H1 (cell line): Measurements from ENCODE around the gene CFHR4. TPM values are rescaled to one million over a fixed set of nuclear protein-coding genes. Genes with fewer than 3 reads are reported as not detected.

ENCODE experiments used
- CTCF ChIA-PET: fragments of 300-600 bp; sonication (Branson Sonifier 250); formaldehyde crosslinking; loops from one replicate; lab custom pipeline; 2021; ENCODE audit not compliant: partially characterized antibody; lab: Charles Lee
- POLR2A ChIA-PET: fragments of 300-600 bp; sonication (Branson Sonifier 250); formaldehyde crosslinking; loops from one replicate; lab custom pipeline; 2021; ENCODE audit warnings: inconsistent platforms; ENCODE audit not compliant: partially characterized antibody; lab: Charles Lee
- DNase-seq, 2 experiments: peaks; one replicate each; pipeline versions ENCODE4 v3.0.0 to v3.0.0-alpha.2; 2010 to 2022; ENCODE audit warnings: low spot score in 2 of 2, low read depth in 1 of 2, mixed read lengths in 1 of 2
- FAIRE-seq: peaks from 2 replicates; lab custom pipeline; 2011; peaks lifted over from hg19 to GRCh38; lab: Jason Lieb, UNC
- H2AFZ ChIP-seq: 2 replicates; pipeline ENCODE4 v1.8.1; 2012; ENCODE audit warnings: low read length, inconsistent platforms
- H2AK5ac ChIP-seq: 2 replicates; pipeline ENCODE4 v1.6.1; 2013; ENCODE audit warnings: low read depth, low read length
- H2BK120ac ChIP-seq: replicated peaks from 2 replicates; pipeline ENCODE3; 2013; ENCODE audit warnings: low read depth, low read length, inconsistent platforms
- H2BK12ac ChIP-seq: 2 replicates; pipeline ENCODE4 v1.6.1; 2013; ENCODE audit warnings: low read depth, low read length
- H2BK15ac ChIP-seq: 2 replicates; pipeline ENCODE4 v1.6.1; 2013; ENCODE audit warnings: low read length
- H2BK20ac ChIP-seq: 2 replicates; pipeline ENCODE4 v1.6.1; 2013; ENCODE audit warnings: low read length
- H2BK5ac ChIP-seq: 2 replicates; pipeline ENCODE4 v1.6.1; 2013; ENCODE audit warnings: low read depth, low read length
- H3K14ac ChIP-seq: 2 replicates; pipeline ENCODE4 v1.6.1; 2013; ENCODE audit warnings: inconsistent platforms; ENCODE audit not compliant: insufficient read length
- H3K18ac ChIP-seq: 2 replicates; pipeline ENCODE4 v1.6.1; 2013; ENCODE audit warnings: low read length; ENCODE audit errors: extremely low read depth
- H3K23ac ChIP-seq: 2 replicates; pipeline ENCODE4 v1.6.1; 2013; ENCODE audit warnings: inconsistent platforms; ENCODE audit not compliant: insufficient read length
- H3K23me2 ChIP-seq: 2 replicates; pipeline ENCODE4 v1.6.1; 2013; ENCODE audit warnings: low read depth, low read length
- H3K27ac ChIP-seq: 2 replicates; pipeline ENCODE4 v1.6.1; 2011; ENCODE audit warnings: low read depth, low read length, inconsistent platforms
- H3K27me3 ChIP-seq, 4 experiments: replicated peaks in 1 of 4; 1 replicate in 1 of 4; 2 replicates in 3 of 4; pipeline versions ENCODE4 v1.6.1 to v1.8.1; 2011 to 2013; ENCODE audit warnings: low read length in 3 of 4, mild to moderate bottlenecking in 3 of 4, inconsistent platforms in 2 of 4, mixed read lengths in 2 of 4, moderate library complexity in 1 of 4; ENCODE audit not compliant: control insufficient read depth in 3 of 4, insufficient read depth in 3 of 4; ENCODE audit errors: extremely low read depth in 1 of 4
- H3K36me3 ChIP-seq, 4 experiments: 2 replicates each; pipeline versions ENCODE4 v1.6.1 to v1.8.1; 2011 to 2013; ENCODE audit warnings: mild to moderate bottlenecking in 4 of 4, low read length in 3 of 4, moderate library complexity in 2 of 4, control low read depth in 1 of 4, inconsistent platforms in 1 of 4; ENCODE audit not compliant: insufficient read depth in 4 of 4, control insufficient read depth in 2 of 4
- H3K4ac ChIP-seq: replicated peaks from 2 replicates; pipeline ENCODE3; 2013; ENCODE audit warnings: low read length, low read depth, mixed read lengths, inconsistent platforms; ENCODE audit not compliant: insufficient read length
- H3K4me1 ChIP-seq, 4 experiments: replicated peaks in 1 of 4; 1 replicate in 1 of 4; 2 replicates in 3 of 4; pipeline versions ENCODE4 v1.6.1 to v1.8.1; 2011 to 2013; ENCODE audit warnings: low read length in 3 of 4, inconsistent platforms in 2 of 4, mixed read lengths in 1 of 4; ENCODE audit not compliant: insufficient read depth in 4 of 4, control insufficient read depth in 3 of 4
- H3K4me2 ChIP-seq, 2 experiments: 2 replicates each; pipeline versions ENCODE4 v1.6.1 to v1.8.1; 2011 to 2013; ENCODE audit warnings: low read depth in 2 of 2, low read length in 2 of 2, control low read depth in 1 of 2, inconsistent platforms in 1 of 2, mild to moderate bottlenecking in 1 of 2; ENCODE audit not compliant: insufficient read depth in 1 of 2
- H3K4me3 ChIP-seq, 4 experiments: fragments of 200-600, 300-600 bp in 1 of 4; sonication (generic), shearing (Covaris generic), sonication (Bioruptor Twin) in 1 of 4; 2 replicates each; pipeline versions ENCODE4 v1.5.1 to v1.8.1; 2011 to 2016; ENCODE audit warnings: low read length in 4 of 4, low read depth in 3 of 4, control low read depth in 2 of 4, inconsistent platforms in 2 of 4, mild to moderate bottlenecking in 2 of 4, mixed read lengths in 1 of 4, moderate library complexity in 1 of 4; ENCODE audit not compliant: insufficient read depth in 2 of 4; ENCODE audit errors: extremely low read depth in 1 of 4
- H3K56ac ChIP-seq: replicated peaks from 2 replicates; pipeline ENCODE3; 2013; ENCODE audit warnings: low read depth, mild to moderate bottlenecking, mixed read lengths, low read length, inconsistent platforms; ENCODE audit not compliant: insufficient read length
- H3K79me1 ChIP-seq: 2 replicates; pipeline ENCODE4 v1.6.1; 2013; ENCODE audit warnings: low read depth, low read length, control low read depth
- H3K79me2 ChIP-seq, 2 experiments: 2 replicates each; pipeline versions ENCODE4 v1.6.1 to v1.8.1; 2012 to 2013; ENCODE audit warnings: low read length in 2 of 2, mild to moderate bottlenecking in 2 of 2, inconsistent platforms in 1 of 2; ENCODE audit not compliant: insufficient read depth in 2 of 2, control insufficient read depth in 1 of 2
- H3K9ac ChIP-seq, 4 experiments: replicated peaks in 1 of 4; 1 replicate in 1 of 4; 2 replicates in 3 of 4; pipeline versions ENCODE4 v1.6.1 to v1.8.1; 2011 to 2013; ENCODE audit warnings: low read depth in 3 of 4, low read length in 3 of 4, control low read depth in 2 of 4, mild to moderate bottlenecking in 2 of 4, moderate library complexity in 2 of 4, inconsistent platforms in 1 of 4; ENCODE audit errors: extremely low read depth in 1 of 4
- H3K9me3 ChIP-seq, 2 experiments: 2 replicates each; pipeline versions ENCODE4 v1.6.1 to v1.8.1; 2012 to 2013; ENCODE audit warnings: mild to moderate bottlenecking in 2 of 2, moderate library complexity in 2 of 2, control low read depth in 1 of 2, inconsistent platforms in 1 of 2, low read depth in 1 of 2, low read length in 1 of 2, mixed read lengths in 1 of 2; ENCODE audit not compliant: insufficient read depth in 2 of 2
- H4K20me1 ChIP-seq, 2 experiments: replicated peaks in 1 of 2; 2 replicates each; pipeline versions ENCODE3 to v1.8.1; 2011 to 2013; ENCODE audit warnings: inconsistent platforms in 2 of 2, low read length in 2 of 2, mild to moderate bottlenecking in 1 of 2; ENCODE audit not compliant: insufficient read depth in 2 of 2, control insufficient read depth in 1 of 2
- H4K5ac ChIP-seq: 2 replicates; pipeline ENCODE4 v1.6.1; 2013; ENCODE audit warnings: low read length, low read depth, mixed read lengths, inconsistent platforms; ENCODE audit not compliant: insufficient read length
- H4K8ac ChIP-seq: 2 replicates; pipeline ENCODE4 v1.8.0; 2013; ENCODE audit warnings: mild to moderate bottlenecking, moderate library complexity, low read length, inconsistent platforms; ENCODE audit not compliant: insufficient read depth; ENCODE audit errors: extremely low read depth
- H4K91ac ChIP-seq: replicated peaks from 2 replicates; pipeline ENCODE3; 2013; ENCODE audit warnings: low read length, mixed read lengths, inconsistent platforms; ENCODE audit not compliant: insufficient read length
- ASH2L ChIP-seq: fragments of 200-600, 300-600 bp; sonication (generic); IDR thresholded peaks from one replicate; pipeline ENCODE4 v1.7.1; 2017; ENCODE audit warnings: low read length
- PHF8 ChIP-seq: fragments of 200-600 bp; sonication (generic); conservative IDR thresholded peaks from 2 replicates; pipeline ENCODE4 v1.7.1; 2012; ENCODE audit warnings: low read depth, mild to moderate bottlenecking, inconsistent platforms, low read length, moderate library complexity
- WGBS, 2 experiments: shearing (Covaris generic) in 1 of 2; methylation state at CpG; one replicate each; pipeline versions ENCODE4 v1.1.6 to v1.1.7; 2013 to 2015; ENCODE audit warnings: low lambda C conversion rate in 2 of 2, mixed read lengths in 2 of 2, inconsistent platforms in 1 of 2, low coverage in 1 of 2, missing lambda C conversion rate in 1 of 2; ENCODE audit not compliant: insufficient replicate concordance in 2 of 2, insufficient coverage in 1 of 2, insufficient read length in 1 of 2; ENCODE audit errors: extremely low coverage in 1 of 2, missing lambda C conversion rate in 1 of 2; 5-methylcytosine and 5-hydroxymethylcytosine counted together
- polyA plus RNA-seq, 7 experiments: library from polyadenylated mRNA; depleted of rRNA in 3 of 7; stranded (reverse) in 5 of 7; unstranded in 2 of 7; fragments of >200 nt in 5 of 7; fragments of 200-250 nt in 2 of 7; gene quantifications; 1 replicate in 5 of 7; 2 replicates in 1 of 7; 4 replicates in 1 of 7; pipeline versions ENCODE4 v1.2.1 to v1.2.3, GENCODE V29; 2011 to 2013; ENCODE audit warnings: missing spikeins in 2 of 7, mixed read lengths in 2 of 7
- total RNA-seq: library from RNA; stranded (reverse); fragmentation: NEBNext Ultra II Directional; extraction: Animal tissue kit (Norgen Biotek cat#: 25700); gene quantifications from 2 replicates; pipeline ENCODE4 v1.2.1, GENCODE V29; 2021

CFHR4 gene
- total and polyA plus RNA-seq, 2 of the 8 experiments (the other 6 are each of a cell fraction or from before 2014, with no cell fraction given): not detected

- no peak overlapping the region for H4K91ac ChIP-seq
- no peaks in the 10 kb centered on the region for H3K36me3 ChIP-seq
- no peak overlapping the region for H3K4me3 ChIP-seq
- no peak overlapping the region for H3K4ac ChIP-seq
- H2AFZ ChIP-seq: no peak overlapping the region
- no peaks in the 10 kb centered on the region for H3K23me2 ChIP-seq
- no peak overlapping the region for H3K9ac ChIP-seq
- no peaks in the 10 kb centered on the region for H3K79me2 ChIP-seq
- CTCF ChIA-PET: interaction anchor here (1.6 kb wide), 1 partner anchor 10 kb away, joined by 3 read pairs; no protein-coding TSS in a partner anchor
- no peaks in the 10 kb centered on the region for H4K20me1 ChIP-seq
- H3K23ac ChIP-seq: no peak overlapping the region
- H2BK20ac ChIP-seq: no peak overlapping the region
- no peak overlapping the region for H2BK12ac ChIP-seq
- no peaks in the 10 kb centered on the region for H3K79me1 ChIP-seq
- H3K4me2 ChIP-seq: no peak overlapping the region
- no peak overlapping the region for H3K18ac ChIP-seq
- DNase-seq (no peak), FAIRE-seq (no peak)
- no peak overlapping the region for H2BK5ac ChIP-seq
- no peak overlapping the region for H4K5ac ChIP-seq
- H4K8ac ChIP-seq: no peak overlapping the region
- POLR2A ChIA-PET: no interaction called here
- no peaks in the 10 kb centered on the region for H3K4me1 ChIP-seq
- H3K27ac ChIP-seq: no peak overlapping the region
- no peak overlapping the region for H2AK5ac ChIP-seq
- no peak overlapping the region for H2BK15ac ChIP-seq
- 86% methylated on average over 6 of the region's 6 CpGs; no CpG with 5 or more reads in 1 of the 2 experiments for WGBS, 2 experiments
- peaks cover 0 to 6% of the 10 kb centered on the region in 2 experiments; a peak in 2 of 4 replicates for H3K9me3 ChIP-seq
- no peak overlapping the region for H3K14ac ChIP-seq
- no peak overlapping the region for H3K56ac ChIP-seq
- no peak overlapping the region for H2BK120ac ChIP-seq
- no peaks in the 10 kb centered on the region for H3K27me3 ChIP-seq
- TF ChIP-seq ASH2L (no peak), PHF8 (no peak)
Measured at GRCh38 chr1:196891251-196891650, 3.4 kb downstream of the CFHR4 start.
